Pulmonary artery endothelial cell (primary cell): Measurements from ENCODE around the gene OXCT1. TPM values are rescaled to one million over a fixed set of nuclear protein-coding genes. Genes with fewer than 3 reads are reported as not detected.
"Not testable (repeated sequence)": the region's sequence is repeated elsewhere in the genome, so short reads cannot be mapped to it uniquely, and the experiment has no call there.

Source experiments
- DNase-seq: peaks from one replicate; pipeline ENCODE4 v3.0.0-alpha.2; 2011; ENCODE audit warnings: low read depth, low spot score
- total RNA-seq: library from RNA; depleted of rRNA; stranded (reverse); fragments of >200 nt; gene quantifications from 2 replicates; pipeline ENCODE4 v1.2.3, GENCODE V29; 2014

The OXCT1 gene
- total RNA-seq, 1 donor from 2014 or later: 41.8 TPM

- no peak for DNase-seq
Observed at GRCh38 chr5:41874512-41875060, 4.4 kb upstream of the OXCT1 start.

GRCh38 chr5:41871852-41872251, 1.6 kb upstream of the OXCT1 start:
- DNase-seq: peak; percentile 39

- DNase-seq: no peak
Observed at GRCh38 chr5:41870627-41871048, 413 bp upstream of the OXCT1 start.

GRCh38 chr5:41869151-41869723, 988 bp downstream of the OXCT1 start:
- DNase-seq: no peak

- DNase-seq: no peak
Observed at GRCh38 chr5:41863871-41864486, 6.2 kb downstream of the OXCT1 start.

- no peak for DNase-seq
Observed at GRCh38 chr5:41858890-41859289, 11.3 kb downstream of the OXCT1 start.

- no peak for DNase-seq
Observed at GRCh38 chr5:41857989-41858388, 12.2 kb downstream of the OXCT1 start.

GRCh38 chr5:41856644-41857491, 13.4 kb downstream of the OXCT1 start:
- DNase-seq: peak; percentile 46

- no peak for DNase-seq
Observed at GRCh38 chr5:41852293-41852692, 17.9 kb downstream of the OXCT1 start.

- DNase-seq: no peak
Observed at GRCh38 chr5:41851116-41851515, 19.1 kb downstream of the OXCT1 start.

- DNase-seq: no peak
Observed at GRCh38 chr5:41848983-41849382, 21.2 kb downstream of the OXCT1 start.

- not testable (repeated sequence) for DNase-seq
Observed at GRCh38 chr5:41845751-41846150, 24.5 kb downstream of the OXCT1 start.

- DNase-seq: no peak
Observed at GRCh38 chr5:41844502-41844901, 25.7 kb downstream of the OXCT1 start.

- peak; percentile 19 for DNase-seq
Observed at GRCh38 chr5:41843456-41844370, 26.5 kb downstream of the OXCT1 start.

- no peak for DNase-seq
Observed at GRCh38 chr5:41842777-41843176, 27.4 kb downstream of the OXCT1 start.

- DNase-seq: no peak
Observed at GRCh38 chr5:41841325-41841724, 28.9 kb downstream of the OXCT1 start.

- no peak for DNase-seq
Observed at GRCh38 chr5:41840251-41840650, 30.0 kb downstream of the OXCT1 start.

GRCh38 chr5:41837793-41838192, 32.4 kb downstream of the OXCT1 start:
- DNase-seq: no peak

GRCh38 chr5:41835645-41836044, 34.6 kb downstream of the OXCT1 start:
- DNase-seq: peak; percentile 60

GRCh38 chr5:41834506-41834905, 35.7 kb downstream of the OXCT1 start:
- DNase-seq: no peak

- DNase-seq: peak; percentile 49
Observed at GRCh38 chr5:41832430-41832829, 37.8 kb downstream of the OXCT1 start.
